Measurements from ENCODE around the gene ACAN. TPM values are rescaled to one million over a fixed set of nuclear protein-coding genes. Genes with fewer than 3 reads are reported as not detected.
"Not testable (repeated sequence)": the region's sequence is repeated elsewhere in the genome, so short reads cannot be mapped to it uniquely, and the experiment has no call there.

ACAN gene
- total and polyA plus RNA-seq, 4 donors = 12.9 to 312 (median 34.7) TPM

GRCh38 chr15:88917760-88918159 is 114.5 kb downstream of the ACAN start:
- Histone ChIP-seq H3K36me3 (ENCODE audit: control insufficient read depth in 1 of 2, insufficient read depth in 2 of 2, low read length in 1 of 2) (no peaks in the 10 kb centered on the region), H3K27me3 (ENCODE audit: control insufficient read depth in 1 of 2, insufficient read depth in 2 of 2, low read length in 1 of 2) (no peaks in the 10 kb centered on the region), H3K4me1 (ENCODE audit: control insufficient read depth in 1 of 2, insufficient read depth in 2 of 2, low read length in 2 of 2) (no peaks in the 10 kb centered on the region), H3K4me3 (ENCODE audit: low read length in 2 of 2) (no peak overlapping the region), H3K9me3 (ENCODE audit: control insufficient read depth, low read length) (no peaks in the 10 kb centered on the region), H3K27ac (ENCODE audit: low read depth in 1 of 2, low read length in 2 of 2) (no peak overlapping the region)
- intact Hi-C loops (cut with DNase I) = loop anchor here in 1 of 2 donors (5.0 kb wide), 1 partner anchor 35 kb away; no protein-coding TSS in a partner anchor
- DNase-seq (no peak), ATAC-seq (ENCODE audit: low FRiP score) (no peak)
- 93 to 96% methylated on average over 5 of the region's 5 CpGs for WGBS, 2 donors

DNA sequence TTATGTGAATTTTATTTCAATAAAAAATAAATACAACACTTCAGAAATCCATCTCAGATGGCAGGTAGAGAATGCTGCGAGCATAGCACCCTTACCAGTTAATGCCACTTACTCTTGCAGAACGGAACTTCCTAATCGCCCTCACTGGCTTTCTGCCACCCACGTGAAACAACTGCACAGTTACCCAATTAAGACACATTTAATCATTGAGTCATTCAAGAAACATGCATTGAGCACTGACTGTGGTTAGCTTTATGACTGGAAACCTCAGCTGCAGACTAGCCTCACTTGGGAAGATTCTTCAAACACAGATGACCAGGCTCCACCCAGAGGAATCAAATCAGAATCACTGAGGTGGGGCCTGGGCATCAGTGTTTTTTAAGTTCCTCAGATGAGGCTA is 115.5 kb downstream of the ACAN start:
- DNase-seq (peak; percentile 87 to 92), ATAC-seq (ENCODE audit: low FRiP score) (peak; percentile 77)
- 2 to 7% methylated on average over 4 of the region's 4 CpGs for WGBS, 2 donors
- intact Hi-C loops (cut with DNase I) = loop anchor here in 1 of 2 donors (5.0 kb wide), 1 partner anchor 34 kb away; no protein-coding TSS in a partner anchor
- Histone ChIP-seq H3K9me3 (ENCODE audit: control insufficient read depth, low read length) (no peaks in the 10 kb centered on the region), H3K27me3 (ENCODE audit: control insufficient read depth in 1 of 2, insufficient read depth in 2 of 2, low read length in 1 of 2) (no peaks in the 10 kb centered on the region), H3K4me1 (ENCODE audit: control insufficient read depth in 1 of 2, insufficient read depth in 2 of 2, low read length in 2 of 2) (no peaks in the 10 kb centered on the region), H3K4me3 (ENCODE audit: low read length in 2 of 2) (no peak overlapping the region), H3K36me3 (ENCODE audit: control insufficient read depth in 1 of 2, insufficient read depth in 2 of 2, low read length in 1 of 2) (no peaks in the 10 kb centered on the region), H3K27ac (ENCODE audit: low read depth in 1 of 2, low read length in 2 of 2) (peak overlapping the region; percentile 16 to 83)

GRCh38 chr15:88920186-88920891 is 117.1 kb downstream of the ACAN start:
- Histone ChIP-seq H3K36me3 (ENCODE audit: control insufficient read depth in 1 of 2, insufficient read depth in 2 of 2, low read length in 1 of 2) (no peaks in the 10 kb centered on the region), H3K9me3 (ENCODE audit: control insufficient read depth, low read length) (no peaks in the 10 kb centered on the region), H3K4me1 (ENCODE audit: control insufficient read depth in 1 of 2, insufficient read depth in 2 of 2, low read length in 2 of 2) (no peaks in the 10 kb centered on the region), H3K27me3 (ENCODE audit: control insufficient read depth in 1 of 2, insufficient read depth in 2 of 2, low read length in 1 of 2) (no peaks in the 10 kb centered on the region), H3K4me3 (ENCODE audit: low read length in 2 of 2) (no peak overlapping the region), H3K27ac (ENCODE audit: low read depth in 1 of 2, low read length in 2 of 2) (no peak overlapping the region)
- ATAC-seq (ENCODE audit: low FRiP score) (no peak), DNase-seq (peak; percentile 64 to 76)
- WGBS, 2 donors = 74 to 77% methylated on average over 9 of the region's 9 CpGs
- intact Hi-C loops (cut with DNase I) = loop anchor here in 1 of 2 donors (10.0 kb wide), 1 partner anchor 54 kb away; no protein-coding TSS in a partner anchor

- not testable (repeated sequence) for DNase-seq; ATAC-seq (ENCODE audit: low FRiP score); H3K27me3 ChIP-seq (ENCODE audit: control insufficient read depth in 1 of 2, insufficient read depth in 2 of 2, low read length in 1 of 2); H3K4me1 ChIP-seq (ENCODE audit: control insufficient read depth in 1 of 2, insufficient read depth in 2 of 2, low read length in 2 of 2); H3K36me3 ChIP-seq (ENCODE audit: control insufficient read depth in 1 of 2, insufficient read depth in 2 of 2, low read length in 1 of 2); H3K9me3 ChIP-seq (ENCODE audit: control insufficient read depth, low read length); H3K4me3 ChIP-seq (ENCODE audit: low read length in 2 of 2)
- intact Hi-C loops (cut with DNase I) = loop anchor here in 1 of 2 donors (10.0 kb wide), 1 partner anchor 54 kb away; no protein-coding TSS in a partner anchor
- WGBS, 2 donors = 67 to 74% methylated on average over 12 of the region's 12 CpGs
- H3K27ac ChIP-seq (ENCODE audit: low read depth in 1 of 2, low read length in 2 of 2) = peak overlapping the region in 1 of 2 donors; percentile 17
Observed at GRCh38 chr15:88920892-88921435, 117.7 kb downstream of the ACAN start.

Other genes starting within 250 kb of the ACAN start
- 10 to 100 TPM; 10.7 to 22.3 TPM for gene AEN, start 182.1 kb upstream of the ACAN start, total RNA-seq
- gene AEN, start 182.1 kb upstream of the ACAN start, polyA plus RNA-seq = 1 to 10 TPM; 7.1 to 10.0 TPM
- 10 to 100 TPM; 12.4 to 13.3 TPM for gene ISG20, start 164.4 kb upstream of the ACAN start, total RNA-seq
- gene ISG20, start 164.4 kb upstream of the ACAN start, polyA plus RNA-seq = 10 to 100 TPM; 10.1 to 18.7 TPM
- gene HAPLN3, start 92.1 kb downstream of the ACAN start, total RNA-seq = 10 to 100 TPM; 79.9 to 82.3 TPM
- gene HAPLN3, start 92.1 kb downstream of the ACAN start, polyA plus RNA-seq = 10 to 100 TPM; 14.4 to 99.4 TPM
- gene MFGE8, start 109.9 kb downstream of the ACAN start, total RNA-seq = 1,000 to 10,000 TPM; 1,647 to 2,143 TPM
- gene MFGE8, start 109.9 kb downstream of the ACAN start, polyA plus RNA-seq = 1,000 to 10,000 TPM; 1,008 to 2,529 TPM